IMR-90 (cell line): ENCODE data around the gene FAM78B. TPM values are rescaled to one million over a fixed set of nuclear protein-coding genes. Genes with fewer than 3 reads are reported as not detected.

Experiments used
- ATAC-seq: fragments of 200-7000 bp; cut with Tn5 transposase; 2 replicates; pipeline ENCODE4 v1.9.1; 2020; ENCODE audit warnings: low read depth, mild to moderate bottlenecking, moderate library complexity
- BruUV-seq: library from RNA; stranded (reverse); fragments of 400-500 nt; replicated peaks from 2 replicates; lab custom pipeline; 2021; lab: Mats Ljungman, UMichigan
- CTCF ChIA-PET: fragments of 300-600 bp; formaldehyde crosslinking; extraction: SDS; loops from one replicate; lab custom pipeline; 2021; ENCODE audit warnings: antibody characterized with exemption; lab: Yijun Ruan, JAX
- POLR2A ChIA-PET: fragments of 300-600 bp; sonication (Branson Sonifier 250); formaldehyde crosslinking; loops from one replicate; lab custom pipeline; 2022; ENCODE audit warnings: antibody characterized with exemption; ENCODE audit not compliant: unreplicated experiment; lab: Charles Lee
- DNase-seq: peaks from one replicate; pipeline ENCODE4 v3.0.0; 2013
- H2AFZ ChIP-seq: replicated peaks from 2 replicates; pipeline ENCODE3; 2013; ENCODE audit warnings: low read length, mild to moderate bottlenecking; ENCODE audit not compliant: poor library complexity
- H2AK5ac ChIP-seq: 2 replicates; pipeline ENCODE4 v1.6.1; 2013; ENCODE audit warnings: low read depth, low read length, inconsistent platforms
- H2AK9ac ChIP-seq: replicated peaks from 2 replicates; pipeline ENCODE3; 2013; ENCODE audit warnings: mild to moderate bottlenecking, low read depth, low read length, moderate library complexity; ENCODE audit not compliant: poor library complexity
- H2BK120ac ChIP-seq: 2 replicates; pipeline ENCODE4 v1.6.1; 2013; ENCODE audit warnings: low read depth, low read length, inconsistent platforms
- H2BK15ac ChIP-seq: 3 replicates; pipeline ENCODE4 v1.6.1; 2013; ENCODE audit warnings: low read depth, low read length, inconsistent platforms
- H2BK20ac ChIP-seq: 2 replicates; pipeline ENCODE4 v1.6.1; 2013; ENCODE audit warnings: low read depth, mild to moderate bottlenecking, inconsistent platforms, low read length, moderate library complexity
- H2BK5ac ChIP-seq: 2 replicates; pipeline ENCODE4 v1.6.1; 2013; ENCODE audit warnings: mild to moderate bottlenecking, low read depth, low read length, inconsistent platforms; ENCODE audit not compliant: poor library complexity, severe bottlenecking
- H3K14ac ChIP-seq: replicated peaks from 2 replicates; pipeline ENCODE4 v1.6.1; 2013; ENCODE audit warnings: low read depth, low read length, inconsistent platforms
- H3K18ac ChIP-seq: 2 replicates; pipeline ENCODE4 v1.6.1; 2013; ENCODE audit warnings: low read depth, low read length, control low read depth
- H3K23ac ChIP-seq: 2 replicates; pipeline ENCODE4 v1.6.1; 2013; ENCODE audit warnings: low read depth, low read length, inconsistent platforms
- H3K27ac ChIP-seq: 2 replicates; pipeline ENCODE4 v1.5.1; 2013; ENCODE audit warnings: mild to moderate bottlenecking, control low read depth, low read length; ENCODE audit not compliant: insufficient read depth
- H3K27me3 ChIP-seq: 2 replicates; pipeline ENCODE4 v1.6.1; 2013; ENCODE audit warnings: low read length; ENCODE audit not compliant: control insufficient read depth, insufficient read depth
- H3K36me3 ChIP-seq: 2 replicates; pipeline ENCODE4 v1.6.1; 2013; ENCODE audit warnings: low read length, mixed read lengths; ENCODE audit not compliant: control insufficient read depth, insufficient read depth
- H3K4ac ChIP-seq: 2 replicates; pipeline ENCODE4 v1.6.1; 2013; ENCODE audit warnings: low read depth, low read length, inconsistent platforms
- H3K4me1 ChIP-seq: 2 replicates; pipeline ENCODE4 v1.6.1; 2013; ENCODE audit warnings: low read length, mixed read lengths; ENCODE audit not compliant: control insufficient read depth, insufficient read depth
- H3K4me2 ChIP-seq: 2 replicates; pipeline ENCODE4 v1.6.1; 2013; ENCODE audit warnings: low read depth, mild to moderate bottlenecking, control low read depth, low read length, moderate library complexity
- H3K4me3 ChIP-seq: 2 replicates; pipeline ENCODE4 v1.5.1; 2013; ENCODE audit warnings: low read depth, mild to moderate bottlenecking, control low read depth, low read length, moderate library complexity; ENCODE audit not compliant: insufficient read depth
- H3K56ac ChIP-seq: 2 replicates; pipeline ENCODE4 v1.6.1; 2013; ENCODE audit warnings: low read length, inconsistent platforms; ENCODE audit not compliant: insufficient read depth; ENCODE audit errors: extremely low read depth
- H3K79me1 ChIP-seq, 2 experiments: 2 replicates each; pipeline ENCODE4 v1.6.1; 2013; ENCODE audit warnings: low read length in 2 of 2, inconsistent platforms in 1 of 2, low read depth in 1 of 2
- H3K9ac ChIP-seq: 2 replicates; pipeline ENCODE4 v1.6.1; 2013; ENCODE audit warnings: low read depth, low read length, control low read depth
- H3K9me1 ChIP-seq: 2 replicates; pipeline ENCODE4 v1.6.1; 2013; ENCODE audit warnings: low read length, inconsistent platforms; ENCODE audit not compliant: insufficient read depth
- H3K9me3 ChIP-seq: 2 replicates; pipeline ENCODE4 v1.6.1; 2013; ENCODE audit warnings: low read length; ENCODE audit not compliant: control insufficient read depth, insufficient read depth
- H4K20me1 ChIP-seq: 2 replicates; pipeline ENCODE4 v1.6.1; 2013; ENCODE audit warnings: low read length, inconsistent platforms; ENCODE audit not compliant: insufficient read depth
- H4K5ac ChIP-seq: 2 replicates; pipeline ENCODE4 v1.6.1; 2013; ENCODE audit warnings: mild to moderate bottlenecking, low read depth, low read length, control low read depth
- H4K8ac ChIP-seq, 2 experiments: 2 replicates each; pipeline ENCODE4 v1.6.1; 2013; ENCODE audit warnings: low read depth in 2 of 2, low read length in 2 of 2, control low read depth in 1 of 2, inconsistent platforms in 1 of 2
- H4K91ac ChIP-seq: 2 replicates; pipeline ENCODE4 v1.6.1; 2013; ENCODE audit warnings: low read depth, low read length, inconsistent platforms; ENCODE audit not compliant: insufficient read depth
- RAD21 ChIP-seq: IDR thresholded peaks from 2 replicates; pipeline ENCODE4 v1.6.1; 2012; ENCODE audit warnings: low read length, improper control_type of control experiment
- RCOR1 ChIP-seq: IDR thresholded peaks from 2 replicates; pipeline ENCODE4 v1.6.1; 2012; ENCODE audit warnings: mild to moderate bottlenecking, low read length, improper control_type of control experiment; ENCODE audit not compliant: insufficient replicate concordance
- SMC3 ChIP-seq: fragments of 150-350 bp; IDR thresholded peaks from 2 replicates; pipeline ENCODE4 v1.6.1; 2016; ENCODE audit warnings: low read depth, mild to moderate bottlenecking, antibody characterized with exemption, low read length, moderate library complexity
- WGBS, 2 experiments: methylation state at CpG; one replicate each; pipeline versions ENCODE4 v1.1.5 to v1.1.7; 2013; ENCODE audit warnings: missing lambda C conversion rate in 2 of 2; ENCODE audit not compliant: insufficient read length in 1 of 2; ENCODE audit errors: extremely low coverage in 2 of 2; 5-methylcytosine and 5-hydroxymethylcytosine counted together
- dilution Hi-C: fragments of 300-500 bp; cut with HindIII; formaldehyde crosslinking; loops from one replicate; pipeline ENCODE4 v1.14.3; 2018; ENCODE audit warnings: low sequenced_read_pairs; ENCODE audit not compliant: unreplicated experiment
- in situ Hi-C: fragments of 300-500 bp; cut with MboI; formaldehyde crosslinking; loops from 3 replicates; pipeline ENCODE4 v1.14.3; 2019; ENCODE audit warnings: low sequenced_read_pairs, inconsistent platforms, mixed read lengths
- intact Hi-C: fragments of 100-400 bp; cut with micrococcal nuclease; formaldehyde crosslinking; loops from 2 replicates; pipeline ENCODE4 v1.10.0; 2022
- polyA plus RNA-seq, 3 experiments: library from polyadenylated mRNA; depleted of rRNA; stranded (reverse); fragments of >200 nt; gene quantifications; 2 replicates each; pipeline ENCODE4 v1.2.3, GENCODE V29; 2012; ENCODE audit warnings: low replicate concordance in 1 of 3
- total RNA-seq: library from RNA; depleted of rRNA; stranded (reverse); fragments of >200 nt; gene quantifications from 2 replicates; pipeline ENCODE4 v1.2.3, GENCODE V29; 2012
- TF ChIP-seq, protein P1 (sequence below): conservative IDR thresholded peaks from 2 replicates; pipeline ENCODE4 v1.5.1; 2012; ENCODE audit warnings: mild to moderate bottlenecking, low read depth, low read length, improper control_type of control experiment

The FAM78B gene
- total and polyA plus RNA-seq, 2 of the 4 experiments (the other 2 are of a cell fraction): under 0.01 to 0.12 TPM

- peaks cover 13% of the 10 kb centered on the region for H3K27me3 ChIP-seq
- H3K14ac ChIP-seq: no peak overlapping the region
- DNase-seq: peak; percentile 28
- no peaks in the 10 kb centered on the region for H3K9me3 ChIP-seq
- H2AK5ac ChIP-seq: no peak overlapping the region
- no peaks in the 10 kb centered on the region for H3K36me3 ChIP-seq
- H4K20me1 ChIP-seq: no peaks in the 10 kb centered on the region
- no peak overlapping the region for H3K4ac ChIP-seq
- no peaks in the 10 kb centered on the region for H3K9me1 ChIP-seq
- peak; percentile 68 for ATAC-seq
- BruUV-seq: no TSS peak
- no peak overlapping the region for H4K8ac ChIP-seq
- 0 out of 2 replicates have a peak, but pooled peaks have one; percentile 9 for TF ChIP-seq SMC3
- 0 out of 2 replicates have a peak, but pooled peaks have one; percentile 18 for TF ChIP-seq RAD21
- no peak for TF ChIP-seq RCOR1
- TF ChIP-seq, protein P1, sequence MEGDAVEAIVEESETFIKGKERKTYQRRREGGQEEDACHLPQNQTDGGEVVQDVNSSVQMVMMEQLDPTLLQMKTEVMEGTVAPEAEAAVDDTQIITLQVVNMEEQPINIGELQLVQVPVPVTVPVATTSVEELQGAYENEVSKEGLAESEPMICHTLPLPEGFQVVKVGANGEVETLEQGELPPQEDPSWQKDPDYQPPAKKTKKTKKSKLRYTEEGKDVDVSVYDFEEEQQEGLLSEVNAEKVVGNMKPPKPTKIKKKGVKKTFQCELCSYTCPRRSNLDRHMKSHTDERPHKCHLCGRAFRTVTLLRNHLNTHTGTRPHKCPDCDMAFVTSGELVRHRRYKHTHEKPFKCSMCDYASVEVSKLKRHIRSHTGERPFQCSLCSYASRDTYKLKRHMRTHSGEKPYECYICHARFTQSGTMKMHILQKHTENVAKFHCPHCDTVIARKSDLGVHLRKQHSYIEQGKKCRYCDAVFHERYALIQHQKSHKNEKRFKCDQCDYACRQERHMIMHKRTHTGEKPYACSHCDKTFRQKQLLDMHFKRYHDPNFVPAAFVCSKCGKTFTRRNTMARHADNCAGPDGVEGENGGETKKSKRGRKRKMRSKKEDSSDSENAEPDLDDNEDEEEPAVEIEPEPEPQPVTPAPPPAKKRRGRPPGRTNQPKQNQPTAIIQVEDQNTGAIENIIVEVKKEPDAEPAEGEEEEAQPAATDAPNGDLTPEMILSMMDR: peak; percentile 41
- no peak overlapping the region for H3K56ac ChIP-seq
- H3K18ac ChIP-seq: no peak overlapping the region
- H3K4me1 ChIP-seq: no peaks in the 10 kb centered on the region
- peak overlapping the region; percentile 46 for H2AK9ac ChIP-seq
- in situ Hi-C loops: no loop called here
- dilution Hi-C loops: no loop called here
- H2BK20ac ChIP-seq: no peak overlapping the region
- H2BK15ac ChIP-seq: no peak overlapping the region
- H4K91ac ChIP-seq: no peak overlapping the region
- ChIA-PET POLR2A (no interaction called here), CTCF (no interaction called here)
- H3K27ac ChIP-seq: no peak overlapping the region
- H2AFZ ChIP-seq: peak overlapping the region; percentile 2
- peak overlapping the region; percentile 26; the same call in 1 of the 2 replicates for H3K4me2 ChIP-seq
- intact Hi-C loops: loop anchor here (1.0 to 5.0 kb wide), 2 partner anchors 238 to 447 kb away; no protein-coding TSS in a partner anchor
- no peak overlapping the region for H2BK120ac ChIP-seq
- H3K4me3 ChIP-seq: no peak overlapping the region
- no peak overlapping the region for H3K23ac ChIP-seq
- 0% methylated on average over 5 of the region's 56 CpGs; no CpG with 5 or more reads in 1 of the 2 experiments for WGBS, 2 experiments
- no peak overlapping the region for H4K5ac ChIP-seq
- no peak overlapping the region for H3K9ac ChIP-seq
- H3K79me1 ChIP-seq: no peaks in the 10 kb centered on the region
- no peak overlapping the region for H2BK5ac ChIP-seq
These were observed 1.7 kb downstream of the FAM78B start for GRCh38 chr1:166164995-166165660.
